A549 (cell line): Measurements from ENCODE around the gene PPM1G. TPM values are rescaled to one million over a fixed set of nuclear protein-coding genes. Genes with fewer than 3 reads are reported as not detected.

Experiments used
- ATAC-seq, 2 experiments: fragments of 200-7000 bp in 1 of 2; fragments of >200 bp in 1 of 2; cut with Nextera tagmentation in 1 of 2; cut with Tn5 transposase in 1 of 2; 3 replicates each; pipeline versions ENCODE4 v1.8.0 to v1.9.1; 2018 to 2020; ENCODE audit warnings: mild to moderate bottlenecking in 1 of 2, moderate library complexity in 1 of 2
- CTCF ChIA-PET: fragments of 300-600 bp; sonication (Branson Sonifier 250); formaldehyde crosslinking; extraction: SDS; loops from one replicate; lab custom pipeline; 2021; ENCODE audit warnings: antibody characterized with exemption, inconsistent platforms; lab: Yijun Ruan, JAX
- POLR2A ChIA-PET: fragments of 350-600 bp; formaldehyde crosslinking; extraction: SDS; loops from one replicate; lab custom pipeline; 2021; ENCODE audit warnings: antibody characterized with exemption, inconsistent platforms; lab: Yijun Ruan, JAX
- DNase-seq, 2 experiments: peaks; one replicate each; pipeline versions ENCODE4 v3.0.0 to v3.0.0-alpha.2; 2011 to 2016; ENCODE audit warnings: low read depth in 1 of 2, low spot score in 1 of 2
- FAIRE-seq: peaks from 2 replicates; lab custom pipeline; 2011; peaks lifted over from hg19 to GRCh38; lab: Jason Lieb, UNC
- H3K27ac ChIP-seq, 2 experiments: fragments of >200 bp; sonication (Bioruptor Twin); formaldehyde crosslinking; 3 replicates each; pipeline ENCODE4 v1.5.1; 2016 to 2017
- H3K4me1 ChIP-seq: fragments of >200 bp; sonication (Bioruptor Twin); formaldehyde crosslinking; 3 replicates; pipeline ENCODE4 v1.6.1; 2016
- H3K4me2 ChIP-seq: fragments of >200 bp; sonication (Bioruptor Twin); formaldehyde crosslinking; 3 replicates; pipeline ENCODE4 v1.6.1; 2016
- H3K4me3 ChIP-seq: fragments of >200 bp; sonication (Bioruptor Twin); formaldehyde crosslinking; 3 replicates; pipeline ENCODE4 v1.5.1; 2016
- H3K9me3 ChIP-seq: fragments of >200 bp; sonication (Bioruptor Twin); formaldehyde crosslinking; 3 replicates; pipeline ENCODE4 v1.6.1; 2016
- CBX8 ChIP-seq: fragments of 200-600 bp; sonication (generic); IDR thresholded peaks from 2 replicates; pipeline ENCODE4 v1.6.1; 2016
- EHMT2 ChIP-seq: fragments of 200-600 bp; sonication (generic); IDR thresholded peaks from 2 replicates; pipeline ENCODE4 v1.6.1; 2016; ENCODE audit warnings: antibody characterized with exemption, low read depth, mild to moderate bottlenecking, moderate library complexity
- FOXS1 ChIP-seq: fragments of 250-450 bp; sonication (Bioruptor Pico); IDR thresholded peaks from 2 replicates; pipeline ENCODE4 v1.5.0; 2020; ENCODE audit warnings: mild to moderate bottlenecking, moderate library complexity
- GATA3 ChIP-seq: IDR thresholded peaks from 2 replicates; pipeline ENCODE4 v1.6.1; 2012; ENCODE audit warnings: borderline replicate concordance
- HOXA7 ChIP-seq: fragments of 250-450 bp; sonication (Bioruptor Pico); IDR thresholded peaks from 2 replicates; pipeline ENCODE4 v1.5.0; 2020; ENCODE audit warnings: mild to moderate bottlenecking, moderate library complexity
- JUN ChIP-seq, 2 experiments: fragments of >200 bp; sonication (Bioruptor Twin); formaldehyde crosslinking; IDR thresholded peaks; 2 replicates in 1 of 2; 3 replicates in 1 of 2; pipeline ENCODE4 v1.6.1; 2016 to 2017
- JUNB ChIP-seq: fragments of >200 bp; sonication (Bioruptor Twin); formaldehyde crosslinking; IDR thresholded peaks from 2 replicates; pipeline ENCODE4 v1.6.1; 2016
- KDM1A ChIP-seq: fragments of 200-600 bp; sonication (generic); IDR thresholded peaks from 2 replicates; pipeline ENCODE4 v1.6.1; 2016; ENCODE audit warnings: low read depth, mild to moderate bottlenecking
- MAZ ChIP-seq: fragments of 150-350 bp; IDR thresholded peaks from 2 replicates; pipeline ENCODE4 v1.6.1; 2014; ENCODE audit warnings: antibody characterized with exemption, low read depth, low read length, borderline replicate concordance
- MYC ChIP-seq: IDR thresholded peaks from 2 replicates; pipeline ENCODE4 v1.6.1; 2012; ENCODE audit warnings: mild to moderate bottlenecking, inconsistent platforms, low read length, improper control_type of control experiment, borderline replicate concordance
- NFE2L2 ChIP-seq: fragments of 150-350 bp; conservative IDR thresholded peaks from 2 replicates; pipeline ENCODE4 v1.6.1; 2014; ENCODE audit warnings: low read length
- PHF8 ChIP-seq: fragments of 200-600 bp; sonication (generic); IDR thresholded peaks from 2 replicates; pipeline ENCODE4 v1.6.1; 2016; ENCODE audit warnings: low read depth, mild to moderate bottlenecking, antibody characterized with exemption, moderate library complexity, borderline replicate concordance
- POLR2A ChIP-seq: IDR thresholded peaks from 2 replicates; pipeline ENCODE4 v1.6.1; 2012; ENCODE audit warnings: mild to moderate bottlenecking, low read length
- RAD21 ChIP-seq, 2 experiments: fragments of >200 bp in 1 of 2; sonication (Bioruptor Twin) in 1 of 2; formaldehyde crosslinking in 1 of 2; IDR thresholded peaks in 1 of 2; conservative IDR thresholded peaks in 1 of 2; 2 replicates in 1 of 2; 3 replicates in 1 of 2; pipeline ENCODE4 v1.6.1; 2012 to 2018; ENCODE audit warnings: inconsistent platforms in 1 of 2
- RCOR1 ChIP-seq: fragments of 150-350 bp; IDR thresholded peaks from 2 replicates; pipeline ENCODE4 v1.6.1; 2014; ENCODE audit warnings: antibody characterized with exemption, low read length, low read depth
- RFX5 ChIP-seq: fragments of 450-650 bp; IDR thresholded peaks from 2 replicates; pipeline ENCODE4 v1.7.1; 2014; ENCODE audit warnings: antibody characterized with exemption, mild to moderate bottlenecking, moderate library complexity
- SREBF2 ChIP-seq: fragments of 450-650 bp; IDR thresholded peaks from 2 replicates; pipeline ENCODE4 v1.6.1; 2014; ENCODE audit warnings: mild to moderate bottlenecking, moderate library complexity
- TP53 ChIP-seq: fragments of 250-450 bp; sonication (Bioruptor Pico); IDR thresholded peaks from 2 replicates; pipeline ENCODE4 v1.5.0; 2021; ENCODE audit warnings: mild to moderate bottlenecking, moderate library complexity
- ZFP36 ChIP-seq: fragments of 450-650 bp; IDR thresholded peaks from 2 replicates; pipeline ENCODE4 v1.6.1; 2014; ENCODE audit warnings: borderline replicate concordance; ENCODE audit not compliant: partially characterized antibody
- ZNF302 ChIP-seq: fragments of 250-450 bp; sonication (Bioruptor Pico); IDR thresholded peaks from 2 replicates; pipeline ENCODE4 v1.9.0; 2021; ENCODE audit warnings: inconsistent platforms, mild to moderate bottlenecking, moderate library complexity
- ZSCAN20 ChIP-seq: fragments of 250-450 bp; sonication (Bioruptor Pico); IDR thresholded peaks from 2 replicates; pipeline ENCODE4 v1.8.0; 2022; ENCODE audit warnings: mild to moderate bottlenecking, moderate library complexity
- WGBS: methylation state at CpG from one replicate; pipeline ENCODE4 v1.1.6; 2017; ENCODE audit errors: missing lambda C conversion rate; 5-methylcytosine and 5-hydroxymethylcytosine counted together
- polyA plus RNA-seq, 4 experiments: library from polyadenylated mRNA; depleted of rRNA in 3 of 4; stranded (reverse); fragments of >200 nt; fragmentation: RNase III in 1 of 4; extraction: RNeasy Plus Mini Kit Qiagen cat#74134 plus additional on column Dnase treatment in 1 of 4; gene quantifications; 2 replicates in 3 of 4; 3 replicates in 1 of 4; pipeline ENCODE4 v1.2.3, GENCODE V29; 2011 to 2017
- TF ChIP-seq, protein P1 (sequence below): IDR thresholded peaks from 2 replicates; pipeline ENCODE4 v1.6.1; 2012
- TF ChIP-seq, protein P2 (sequence below): IDR thresholded peaks from 2 replicates; pipeline ENCODE4 v1.6.1; 2012
- TF ChIP-seq, protein P3 (sequence below): fragments of 250-450 bp; sonication (Bioruptor Pico); IDR thresholded peaks from 2 replicates; pipeline ENCODE4 v1.5.0; 2021; ENCODE audit warnings: mild to moderate bottlenecking, moderate library complexity, borderline replicate concordance
- TF ChIP-seq, protein P4 (sequence below): fragments of 250-450 bp; sonication (Bioruptor Pico); IDR thresholded peaks from 2 replicates; pipeline ENCODE4 v1.5.0; 2020; ENCODE audit warnings: low read depth, mild to moderate bottlenecking, moderate library complexity
- TF ChIP-seq, protein P5 (sequence below): IDR thresholded peaks from 2 replicates; pipeline ENCODE4 v1.6.1; 2012; ENCODE audit warnings: low read depth, borderline replicate concordance

PPM1G gene
- polyA plus RNA-seq, 2 of the 4 experiments (the other 2 are of a cell fraction): 129 to 230 TPM

DNA sequence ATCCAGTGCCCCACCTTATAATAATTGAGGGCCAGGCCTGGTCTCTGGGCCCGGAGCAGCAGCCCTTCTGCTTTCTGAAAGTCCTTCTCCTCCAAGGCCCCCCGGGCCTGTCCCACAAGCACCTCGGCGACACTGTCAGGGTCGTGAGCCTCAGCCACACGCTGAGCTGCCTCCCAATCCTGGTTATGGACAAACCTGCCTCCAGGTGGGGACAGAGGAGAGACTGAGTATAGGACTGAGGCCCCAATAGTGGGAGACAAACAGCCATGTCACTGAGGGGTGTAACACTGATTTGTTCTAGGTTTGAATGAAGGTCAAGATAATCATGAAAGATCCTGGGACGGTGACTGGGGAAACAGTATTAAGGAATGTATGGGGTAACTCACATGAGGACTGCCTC is 44.6 kb upstream of the PPM1G start:
- Histone ChIP-seq H3K4me1 (no peaks in the 10 kb centered on the region), H3K4me2 (no peak overlapping the region), H3K27ac (no peak overlapping the region), H3K9me3 (no peaks in the 10 kb centered on the region), H3K4me3 (no peak overlapping the region)
- WGBS: 87% methylated on average over 7 of the region's 7 CpGs
- TF ChIP-seq GATA3 (no peak), RAD21 (conservative IDR thresholded peaks at IDR 0.05 in 1 of 2, IDR thresholded peaks at IDR 0.05 in 1 of 2) (0 out of 5 replicates have a peak, but pooled peaks of 1 of the 2 experiments have one; percentile 4)
- POLR2A ChIA-PET: no interaction called here
- DNase-seq (no peak), ATAC-seq (peak in 1 of 2 experiments; percentile 49; a peak in 3 of 6 replicates), FAIRE-seq (no peak)
- CTCF ChIA-PET: interaction anchor here (2.5 kb wide), 1 partner anchor 46 kb away, joined by 8 read pairs; no protein-coding TSS in a partner anchor

DNA sequence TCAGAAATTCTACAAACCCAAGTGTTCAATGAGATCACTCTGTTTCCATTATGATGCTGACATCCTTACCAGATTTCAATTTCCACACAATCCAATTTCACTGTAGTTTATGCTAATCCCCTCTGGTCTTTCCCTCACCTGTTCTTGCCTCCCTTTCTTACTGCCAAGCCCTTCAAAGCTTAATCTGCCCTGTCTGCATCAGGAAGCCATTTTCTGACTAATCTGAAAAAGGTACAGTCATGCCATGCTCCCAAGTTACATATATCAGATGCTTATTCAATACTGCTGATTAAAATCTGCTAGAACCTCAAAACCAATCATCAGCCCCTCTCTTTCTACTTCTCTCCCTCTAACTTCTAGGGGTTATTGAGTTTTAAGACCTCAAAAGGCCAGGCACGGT is 41.7 kb upstream of the PPM1G start:
- no peak for FAIRE-seq
- Histone ChIP-seq H3K4me1 (no peaks in the 10 kb centered on the region), H3K4me3 (no peak overlapping the region), H3K9me3 (no peaks in the 10 kb centered on the region), H3K27ac (no peak overlapping the region), H3K4me2 (no peak overlapping the region)
- POLR2A ChIA-PET: no interaction called here
- TF ChIP-seq POLR2A (no peak), ZFP36 (no peak), TP53 (CRISPR knock-in tag) (no peak), HOXA7 (no peak), RFX5 (no peak), ZSCAN20 (CRISPR knock-in tag) (no peak), JUNB (no peak)
- TF ChIP-seq, protein P1, sequence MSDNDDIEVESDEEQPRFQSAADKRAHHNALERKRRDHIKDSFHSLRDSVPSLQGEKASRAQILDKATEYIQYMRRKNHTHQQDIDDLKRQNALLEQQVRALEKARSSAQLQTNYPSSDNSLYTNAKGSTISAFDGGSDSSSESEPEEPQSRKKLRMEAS: no peak
- 93% methylated on average over 1 of the region's 1 CpG for WGBS
- DNase-seq: no peak
- CTCF ChIA-PET: interaction anchor here (1.2 kb wide), 1 partner anchor 232 kb away, joined by 3 read pairs; no protein-coding TSS in a partner anchor
- ATAC-seq: no peak

DNA sequence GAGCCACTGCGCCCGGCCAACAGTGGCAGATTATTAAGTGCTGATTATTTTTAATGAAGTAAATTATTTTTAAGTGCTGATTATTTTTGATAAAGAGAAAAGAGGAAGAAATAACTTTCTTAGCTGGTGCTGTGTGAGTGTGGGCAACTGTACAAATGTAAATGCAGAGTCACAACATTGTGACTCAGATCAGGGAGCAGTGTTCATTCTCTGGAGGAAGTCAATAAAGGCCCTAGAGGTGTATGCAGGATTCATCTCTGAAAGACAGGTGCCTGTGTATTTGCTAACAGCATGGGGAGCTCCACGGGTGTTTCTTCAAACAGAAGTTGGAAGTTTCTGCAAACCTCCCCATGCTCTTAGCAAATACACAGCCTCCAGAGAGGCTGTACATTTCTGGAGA is 39.0 kb upstream of the PPM1G start:
- FAIRE-seq: no peak
- no peak for ATAC-seq
- TF ChIP-seq ZNF302 (CRISPR knock-in tag) (no peak), MAZ (no peak), SREBF2 (no peak), NFE2L2 (no peak), JUN (IDR thresholded peaks at IDR 0.05) (no peak), RFX5 (no peak), EHMT2 (no peak), CBX8 (no peak), JUNB (no peak), FOXS1 (no peak), PHF8 (no peak), RCOR1 (no peak), POLR2A (no peak), MYC (no peak), KDM1A (no peak)
- TF ChIP-seq, protein P2, sequence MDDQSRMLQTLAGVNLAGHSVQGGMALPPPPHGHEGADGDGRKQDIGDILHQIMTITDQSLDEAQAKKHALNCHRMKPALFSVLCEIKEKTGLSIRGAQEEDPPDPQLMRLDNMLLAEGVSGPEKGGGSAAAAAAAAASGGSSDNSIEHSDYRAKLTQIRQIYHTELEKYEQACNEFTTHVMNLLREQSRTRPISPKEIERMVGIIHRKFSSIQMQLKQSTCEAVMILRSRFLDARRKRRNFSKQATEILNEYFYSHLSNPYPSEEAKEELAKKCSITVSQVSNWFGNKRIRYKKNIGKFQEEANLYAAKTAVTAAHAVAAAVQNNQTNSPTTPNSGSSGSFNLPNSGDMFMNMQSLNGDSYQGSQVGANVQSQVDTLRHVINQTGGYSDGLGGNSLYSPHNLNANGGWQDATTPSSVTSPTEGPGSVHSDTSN: no peak
- TF ChIP-seq, protein P1: no peak
- TF ChIP-seq, protein P3, sequence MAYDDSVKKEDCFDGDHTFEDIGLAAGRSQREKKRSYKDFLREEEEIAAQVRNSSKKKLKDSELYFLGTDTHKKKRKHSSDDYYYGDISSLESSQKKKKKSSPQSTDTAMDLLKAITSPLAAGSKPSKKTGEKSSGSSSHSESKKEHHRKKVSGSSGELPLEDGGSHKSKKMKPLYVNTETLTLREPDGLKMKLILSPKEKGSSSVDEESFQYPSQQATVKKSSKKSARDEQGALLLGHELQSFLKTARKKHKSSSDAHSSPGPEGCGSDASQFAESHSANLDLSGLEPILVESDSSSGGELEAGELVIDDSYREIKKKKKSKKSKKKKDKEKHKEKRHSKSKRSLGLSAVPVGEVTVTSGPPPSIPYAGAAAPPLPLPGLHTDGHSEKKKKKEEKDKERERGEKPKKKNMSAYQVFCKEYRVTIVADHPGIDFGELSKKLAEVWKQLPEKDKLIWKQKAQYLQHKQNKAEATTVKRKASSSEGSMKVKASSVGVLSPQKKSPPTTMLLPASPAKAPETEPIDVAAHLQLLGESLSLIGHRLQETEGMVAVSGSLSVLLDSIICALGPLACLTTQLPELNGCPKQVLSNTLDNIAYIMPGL (CRISPR knock-in tag): no peak
- TF ChIP-seq, protein P4, sequence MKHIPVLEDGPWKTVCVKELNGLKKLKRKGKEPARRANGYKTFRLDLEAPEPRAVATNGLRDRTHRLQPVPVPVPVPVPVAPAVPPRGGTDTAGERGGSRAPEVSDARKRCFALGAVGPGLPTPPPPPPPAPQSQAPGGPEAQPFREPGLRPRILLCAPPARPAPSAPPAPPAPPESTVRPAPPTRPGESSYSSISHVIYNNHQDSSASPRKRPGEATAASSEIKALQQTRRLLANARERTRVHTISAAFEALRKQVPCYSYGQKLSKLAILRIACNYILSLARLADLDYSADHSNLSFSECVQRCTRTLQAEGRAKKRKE (CRISPR knock-in tag): no peak
- TF ChIP-seq, protein P5, sequence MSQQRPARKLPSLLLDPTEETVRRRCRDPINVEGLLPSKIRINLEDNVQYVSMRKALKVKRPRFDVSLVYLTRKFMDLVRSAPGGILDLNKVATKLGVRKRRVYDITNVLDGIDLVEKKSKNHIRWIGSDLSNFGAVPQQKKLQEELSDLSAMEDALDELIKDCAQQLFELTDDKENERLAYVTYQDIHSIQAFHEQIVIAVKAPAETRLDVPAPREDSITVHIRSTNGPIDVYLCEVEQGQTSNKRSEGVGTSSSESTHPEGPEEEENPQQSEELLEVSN: no peak
- H3K4me3 ChIP-seq: no peak overlapping the region
- 56% methylated on average over 3 of the region's 3 CpGs for WGBS
- H3K9me3 ChIP-seq: no peaks in the 10 kb centered on the region
- ChIA-PET CTCF (interaction anchor here (0.6 to 2.0 kb wide), 8 partner anchors 10 to 1697 kb away, joined by 3 to 8 read pairs (median 3); no protein-coding TSS in a partner anchor), POLR2A (interaction anchor here (0.8 kb wide), 1 partner anchor 38 kb away, joined by 3 read pairs; no protein-coding TSS in a partner anchor)
- H3K27ac ChIP-seq: no peak overlapping the region
- no peak for DNase-seq
- no peak overlapping the region for H3K4me2 ChIP-seq
- H3K4me1 ChIP-seq: no peaks in the 10 kb centered on the region
